Right atrium auricular region (tissue), 2 donors: Measurements from ENCODE around the gene FAM184A. TPM values are rescaled to one million over a fixed set of nuclear protein-coding genes. Genes with fewer than 3 reads are reported as not detected.

Source experiments
- DNase-seq: peaks from one replicate; pipeline ENCODE4 v3.0.0-alpha.2; 2019; ENCODE audit warnings: low spot score
- H3K27ac ChIP-seq, 2 donors: fragments of 200-600 bp; sonication (generic); 1 replicate in 1 of 2; 2 replicates in 1 of 2; pipeline ENCODE4 v1.5.1; 2016 to 2019
- H3K27me3 ChIP-seq, 2 donors: fragments of 200-600 bp; sonication (generic); one replicate each; pipeline versions ENCODE4 v1.5.1 to v1.6.0; 2017 to 2019
- H3K36me3 ChIP-seq: fragments of 200-600 bp; sonication (generic); one replicate; pipeline ENCODE4 v1.5.1; 2016
- H3K4me1 ChIP-seq, 2 donors: fragments of 200-600 bp; sonication (generic); one replicate each; pipeline versions ENCODE4 v1.5.1 to v1.6.0; 2017 to 2019
- H3K4me3 ChIP-seq, 2 donors: fragments of 200-600 bp; sonication (generic); 1 replicate in 1 of 2; 2 replicates in 1 of 2; pipeline ENCODE4 v1.5.1; 2017 to 2019; ENCODE audit warnings: mild to moderate bottlenecking in 1 of 2, moderate library complexity in 1 of 2
- H3K9me3 ChIP-seq, 2 donors: fragments of 200-600 bp; sonication (generic); one replicate each; pipeline ENCODE4 v1.5.1; 2019
- CTCF ChIP-seq, 2 donors: fragments of 200-600 bp; sonication (generic); IDR thresholded peaks; one replicate each; pipeline ENCODE4 v1.5.1; 2019; ENCODE audit warnings: antibody characterized with exemption in 2 of 2
- total RNA-seq, 2 donors: library from RNA; depleted of rRNA; stranded (reverse); fragments of >200 nt; gene quantifications; one replicate each; pipeline ENCODE4 v1.1.0, GENCODE V29; 2016

Gene FAM184A
- total RNA-seq, 2 donors from 2014 or later: 1.3 to 2.2 TPM

DNA sequence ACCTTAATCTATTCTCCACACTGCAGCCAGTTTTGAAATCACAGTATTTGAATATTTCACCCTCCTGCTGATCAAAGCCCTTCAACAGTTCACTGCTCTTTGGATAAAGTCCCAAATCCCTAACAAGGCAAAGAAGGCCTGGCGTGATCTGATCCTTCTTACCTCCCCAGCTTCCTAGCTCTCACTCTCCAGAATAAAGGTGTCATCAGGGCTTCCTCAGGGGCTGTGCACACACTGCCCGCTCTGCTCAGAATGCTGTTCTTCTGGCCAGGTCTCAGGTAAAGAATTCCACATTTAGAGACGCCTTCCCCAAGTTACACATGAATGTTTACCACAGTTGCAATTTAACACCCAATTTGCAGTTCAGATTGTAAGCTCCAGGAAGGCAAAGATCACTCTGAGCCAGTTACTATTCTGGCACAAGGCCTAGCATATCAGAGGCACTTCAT is 84.6 kb downstream of the FAM184A start:
- H3K27ac ChIP-seq: no peak overlapping the region
- no peak overlapping the region for H3K4me3 ChIP-seq
- H3K4me1 ChIP-seq: no peaks in the 10 kb centered on the region
- no peak for DNase-seq
- H3K36me3 ChIP-seq: no peaks in the 10 kb centered on the region
- H3K9me3 ChIP-seq: no peaks in the 10 kb centered on the region
- H3K27me3 ChIP-seq: no peaks in the 10 kb centered on the region
- no peak for TF ChIP-seq CTCF (IDR thresholded peaks at IDR 0.05)

GRCh38 chr6:118993358-118993757 is 85.1 kb downstream of the FAM184A start:
- Histone ChIP-seq H3K4me1 (no peaks in the 10 kb centered on the region), H3K27ac (no peak overlapping the region), H3K36me3 (no peaks in the 10 kb centered on the region), H3K4me3 (no peak overlapping the region), H3K27me3 (no peaks in the 10 kb centered on the region), H3K9me3 (no peaks in the 10 kb centered on the region)
- no peak for DNase-seq
- TF ChIP-seq CTCF (IDR thresholded peaks at IDR 0.05): no peak

DNA sequence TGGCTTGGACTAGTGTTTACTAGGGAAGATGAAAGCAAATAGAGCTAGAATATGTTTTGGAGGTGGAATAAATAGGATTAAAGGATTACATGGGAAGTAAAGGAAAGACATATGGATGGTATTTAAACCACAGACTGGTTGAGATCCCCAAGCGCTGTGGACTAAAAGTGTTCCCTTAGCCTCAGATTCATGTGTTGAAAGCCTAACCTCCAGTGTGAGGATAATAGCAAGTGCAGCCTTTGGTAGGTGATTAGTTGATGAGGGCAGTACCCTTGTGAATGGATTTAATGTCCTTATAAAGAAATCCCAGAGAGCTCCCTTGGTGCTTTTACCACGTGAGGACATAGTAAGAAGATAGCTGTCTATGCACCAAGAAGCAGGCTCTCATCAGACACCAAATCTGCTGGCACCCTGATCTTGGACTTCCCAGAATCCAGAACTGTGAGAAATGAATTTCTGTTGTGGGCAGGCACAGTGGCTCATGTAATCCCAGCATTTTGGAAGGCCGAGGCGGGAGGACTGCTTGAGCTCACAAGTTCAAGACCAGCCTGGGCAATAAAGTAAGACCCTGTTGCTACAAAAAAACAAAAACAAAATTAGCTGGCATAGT is 86.2 kb downstream of the FAM184A start:
- H3K27me3 ChIP-seq: no peaks in the 10 kb centered on the region
- H3K4me3 ChIP-seq: no peak overlapping the region
- H3K36me3 ChIP-seq: no peaks in the 10 kb centered on the region
- DNase-seq: no peak
- TF ChIP-seq CTCF (IDR thresholded peaks at IDR 0.05): no peak
- H3K4me1 ChIP-seq: no peaks in the 10 kb centered on the region
- no peak overlapping the region for H3K27ac ChIP-seq
- H3K9me3 ChIP-seq: no peaks in the 10 kb centered on the region

DNA sequence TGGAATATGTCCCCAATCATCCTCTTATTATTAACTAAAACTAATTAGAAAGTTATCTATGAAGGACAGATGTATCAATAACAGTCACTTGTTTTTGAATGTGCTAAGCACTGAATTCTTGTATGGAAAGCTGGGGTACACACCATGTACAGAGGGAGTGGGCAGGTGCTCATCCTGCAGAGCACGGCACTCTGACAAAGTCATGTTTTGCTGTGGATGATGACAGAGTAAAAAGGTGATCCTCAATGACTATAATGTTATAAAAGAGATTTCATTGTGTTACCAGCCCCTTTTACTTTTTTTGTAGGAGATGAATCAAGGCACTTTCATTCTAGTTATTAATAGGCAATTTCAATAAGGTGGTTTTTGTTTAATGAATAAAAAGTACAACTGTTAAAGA is 92.2 kb downstream of the FAM184A start:
- no peaks in the 10 kb centered on the region for H3K27me3 ChIP-seq
- H3K4me1 ChIP-seq: no peaks in the 10 kb centered on the region
- DNase-seq: no peak
- no peak overlapping the region for H3K4me3 ChIP-seq
- no peaks in the 10 kb centered on the region for H3K9me3 ChIP-seq
- no peak for TF ChIP-seq CTCF (IDR thresholded peaks at IDR 0.05)
- no peak overlapping the region for H3K27ac ChIP-seq
- H3K36me3 ChIP-seq: no peaks in the 10 kb centered on the region

DNA sequence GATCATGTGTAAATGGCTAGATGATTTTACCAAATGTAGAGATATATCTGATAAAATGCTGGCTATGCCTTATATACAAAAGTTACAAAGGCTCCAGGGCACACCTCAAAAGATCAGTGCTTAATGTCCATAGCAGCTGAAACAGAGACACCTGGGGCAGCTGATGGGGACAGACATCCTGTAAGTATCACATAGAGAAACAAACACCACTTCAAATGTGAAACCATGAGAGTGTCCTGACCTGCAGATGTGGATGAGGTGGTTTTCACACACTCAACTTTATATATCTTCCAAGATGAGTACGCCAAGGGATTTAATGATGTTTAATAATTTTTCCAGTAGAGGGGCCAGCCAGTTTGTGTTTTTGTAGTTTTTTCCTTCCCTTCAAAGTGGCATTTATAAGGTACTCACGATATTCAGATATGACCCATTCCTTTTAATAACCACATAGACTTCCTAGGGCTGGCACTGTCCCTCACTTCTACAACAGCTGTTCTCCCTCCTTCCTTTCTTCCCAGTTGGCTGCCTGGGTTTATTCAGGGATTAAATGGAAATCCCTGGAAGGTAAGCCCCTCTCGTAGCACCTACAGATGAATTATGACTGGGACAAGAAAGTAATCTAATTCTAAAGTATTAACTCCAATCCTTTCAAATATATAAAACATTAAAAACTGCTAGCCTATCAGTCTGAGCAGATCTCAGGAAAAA is 93.2 kb downstream of the FAM184A start:
- H3K27ac ChIP-seq: no peak overlapping the region
- TF ChIP-seq CTCF (IDR thresholded peaks at IDR 0.05): no peak
- H3K9me3 ChIP-seq: no peaks in the 10 kb centered on the region
- no peaks in the 10 kb centered on the region for H3K4me1 ChIP-seq
- no peak for DNase-seq
- H3K27me3 ChIP-seq: no peaks in the 10 kb centered on the region
- H3K4me3 ChIP-seq: no peak overlapping the region
- H3K36me3 ChIP-seq: no peaks in the 10 kb centered on the region
